Right lobe of liver (tissue), 4 donors: ENCODE measurements around the gene TMEM131.

Experiments used
- POLR2A ChIP-seq: fragments of 450-650 bp; IDR thresholded peaks from one replicate; pipeline ENCODE4 v1.6.1; 2017; ENCODE audit warnings: antibody characterized with exemption, mild to moderate bottlenecking
- TF ChIP-seq, protein P1 (sequence below), 4 donors: fragments of 200-600 bp in 3 of 4; fragments of 450-650 bp in 1 of 4; IDR thresholded peaks; one replicate each; pipeline versions ENCODE4 v1.5.1 to v1.8.0; 2016 to 2022; ENCODE audit warnings: antibody characterized with exemption in 4 of 4, mild to moderate bottlenecking in 2 of 4
- donor health status: DM: no; HTN: no; CAD: no.
- donor health status: DM: no; HTN: no; CAD: no.
- donor health status: DM: no; HTN: yes; CAD: no.

DNA sequence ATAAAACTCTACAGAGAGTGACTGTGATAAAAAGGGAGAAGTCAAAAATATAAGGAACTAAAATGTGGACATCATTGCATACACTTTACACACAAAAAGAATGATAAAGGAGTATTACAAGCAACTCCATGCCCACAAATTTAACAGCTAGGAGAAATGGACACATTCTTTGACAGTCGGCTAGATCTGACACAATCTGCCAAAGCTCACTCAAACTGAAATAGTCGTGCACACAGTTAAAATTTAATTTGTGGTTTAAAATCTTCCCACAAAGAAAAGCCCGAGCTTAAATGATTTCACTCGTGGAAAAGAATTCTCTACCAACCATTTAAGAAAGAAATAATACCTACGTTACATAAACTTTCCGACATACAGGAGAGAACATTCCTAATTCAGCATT is 149.9 kb downstream of the TMEM131 start:
- TF ChIP-seq POLR2A: no peak
- TF ChIP-seq, protein P1, sequence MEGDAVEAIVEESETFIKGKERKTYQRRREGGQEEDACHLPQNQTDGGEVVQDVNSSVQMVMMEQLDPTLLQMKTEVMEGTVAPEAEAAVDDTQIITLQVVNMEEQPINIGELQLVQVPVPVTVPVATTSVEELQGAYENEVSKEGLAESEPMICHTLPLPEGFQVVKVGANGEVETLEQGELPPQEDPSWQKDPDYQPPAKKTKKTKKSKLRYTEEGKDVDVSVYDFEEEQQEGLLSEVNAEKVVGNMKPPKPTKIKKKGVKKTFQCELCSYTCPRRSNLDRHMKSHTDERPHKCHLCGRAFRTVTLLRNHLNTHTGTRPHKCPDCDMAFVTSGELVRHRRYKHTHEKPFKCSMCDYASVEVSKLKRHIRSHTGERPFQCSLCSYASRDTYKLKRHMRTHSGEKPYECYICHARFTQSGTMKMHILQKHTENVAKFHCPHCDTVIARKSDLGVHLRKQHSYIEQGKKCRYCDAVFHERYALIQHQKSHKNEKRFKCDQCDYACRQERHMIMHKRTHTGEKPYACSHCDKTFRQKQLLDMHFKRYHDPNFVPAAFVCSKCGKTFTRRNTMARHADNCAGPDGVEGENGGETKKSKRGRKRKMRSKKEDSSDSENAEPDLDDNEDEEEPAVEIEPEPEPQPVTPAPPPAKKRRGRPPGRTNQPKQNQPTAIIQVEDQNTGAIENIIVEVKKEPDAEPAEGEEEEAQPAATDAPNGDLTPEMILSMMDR (IDR thresholded peaks at IDR 0.05): no peak
